ENCODE results near the gene BMP6. TPM values are rescaled to one million over a fixed set of nuclear protein-coding genes. Genes with fewer than 3 reads are reported as not detected.

Gene BMP6
- 10 to 100 TPM in 1 of 3 donors, 1 to 10 TPM in 2; 3.5 to 11.1 (median 6.2) TPM for total RNA-seq

GRCh38 chr6:7725849-7726415 lies at the start of gene BMP6:
Gene BMP6, plus strand, starts transcription at chr6:7726099. Its CDS starts 857 bp downstream, at chr6:7726956.
- no peak within 1 kb of the TSS for H3K27ac ChIP-seq
- intact Hi-C loops (cut with DNase I; ENCODE audit: low total_unique reads): no loop called here
- H3K36me3 ChIP-seq: no peaks in the 10 kb centered on the region
- peaks cover 3 to 52% of the 10 kb centered on the region in 2 donors for H3K27me3 ChIP-seq
- peaks cover 0 to 11% of the 10 kb centered on the region in 2 donors for H3K4me1 ChIP-seq
- DNase-seq (ENCODE audit: low spot score in 2 of 2): peak; percentile 77 to 81
- H3K4me3 ChIP-seq: peak within 1 kb of the TSS; percentile 59 to 89 (median 62)
- no peaks in the 10 kb centered on the region for H3K9me3 ChIP-seq
- no peak for TF ChIP-seq POLR2AphosphoS5 (IDR thresholded peaks at IDR 0.05)
- no peak for TF ChIP-seq POLR2A (IDR thresholded peaks at IDR 0.05)
- no peak for TF ChIP-seq CTCF (IDR thresholded peaks at IDR 0.05)

GRCh38 chr6:7677229-7677628 lies 48.7 kb upstream of the BMP6 start:
- TF ChIP-seq POLR2AphosphoS5 (IDR thresholded peaks at IDR 0.05): no peak
- no peak for DNase-seq (ENCODE audit: low spot score in 2 of 2)
- H3K4me1 ChIP-seq: peaks cover 0 to 3% of the 10 kb centered on the region in 2 donors
- H3K4me3 ChIP-seq: no peak overlapping the region
- H3K27ac ChIP-seq: no peak overlapping the region
- peaks cover 0 to 5% of the 10 kb centered on the region in 2 donors for H3K27me3 ChIP-seq
- no peaks in the 10 kb centered on the region for H3K36me3 ChIP-seq
- no peaks in the 10 kb centered on the region for H3K9me3 ChIP-seq
- intact Hi-C loops (cut with DNase I; ENCODE audit: low total_unique reads): no loop called here

GRCh38 chr6:7680393-7681075 lies 45.4 kb upstream of the BMP6 start:
- Histone ChIP-seq H3K36me3 (no peaks in the 10 kb centered on the region), H3K27ac (no peak overlapping the region), H3K9me3 (no peaks in the 10 kb centered on the region), H3K4me1 (no peaks in the 10 kb centered on the region), H3K4me3 (no peak overlapping the region), H3K27me3 (peaks cover 0 to 5% of the 10 kb centered on the region in 2 donors)
- intact Hi-C loops (cut with DNase I; ENCODE audit: low total_unique reads): loop anchor here (2.0 kb wide), 1 partner anchor 52 kb away; no protein-coding TSS in a partner anchor
- TF ChIP-seq POLR2A (IDR thresholded peaks at IDR 0.05) (no peak), POLR2AphosphoS5 (IDR thresholded peaks at IDR 0.05) (no peak), CTCF (IDR thresholded peaks at IDR 0.05) (no peak)
- no peak for DNase-seq (ENCODE audit: low spot score in 2 of 2)

GRCh38 chr6:7681449-7681848 lies 44.5 kb upstream of the BMP6 start:
- H3K4me3 ChIP-seq: no peak overlapping the region
- H3K9me3 ChIP-seq: no peaks in the 10 kb centered on the region
- no peaks in the 10 kb centered on the region for H3K36me3 ChIP-seq
- TF ChIP-seq CTCF (IDR thresholded peaks at IDR 0.05): no peak
- TF ChIP-seq POLR2AphosphoS5 (IDR thresholded peaks at IDR 0.05): no peak
- TF ChIP-seq POLR2A (IDR thresholded peaks at IDR 0.05): no peak
- H3K4me1 ChIP-seq: no peaks in the 10 kb centered on the region
- H3K27ac ChIP-seq: no peak overlapping the region
- intact Hi-C loops (cut with DNase I; ENCODE audit: low total_unique reads): loop anchor here (2.0 kb wide), 1 partner anchor 53 kb away; no protein-coding TSS in a partner anchor
- no peak for DNase-seq (ENCODE audit: low spot score in 2 of 2)
- peaks cover 0 to 5% of the 10 kb centered on the region in 2 donors for H3K27me3 ChIP-seq

GRCh38 chr6:7684076-7684475 lies 41.8 kb upstream of the BMP6 start:
- Histone ChIP-seq H3K27me3 (peaks cover 0 to 5% of the 10 kb centered on the region in 2 donors), H3K4me1 (no peaks in the 10 kb centered on the region), H3K36me3 (no peaks in the 10 kb centered on the region), H3K9me3 (no peaks in the 10 kb centered on the region), H3K27ac (no peak overlapping the region), H3K4me3 (no peak overlapping the region)
- intact Hi-C loops (cut with DNase I; ENCODE audit: low total_unique reads): no loop called here
- TF ChIP-seq POLR2AphosphoS5 (IDR thresholded peaks at IDR 0.05): no peak
- TF ChIP-seq POLR2A (IDR thresholded peaks at IDR 0.05): no peak
- no peak for TF ChIP-seq CTCF (IDR thresholded peaks at IDR 0.05)
- DNase-seq (ENCODE audit: low spot score in 2 of 2): no peak

All from breast epithelium (tissue), 4 donors.